SH-SY5Y (cell line): ENCODE measurements around the gene C2orf72.

Experiments
- GATA2 ChIP-seq: IDR thresholded peaks from 2 replicates; pipeline ENCODE4 v1.6.1; 2011; ENCODE audit warnings: mild to moderate bottlenecking, low read depth, low read length
- GATA3 ChIP-seq: IDR thresholded peaks from 2 replicates; pipeline ENCODE4 v1.6.1; 2011; ENCODE audit warnings: low read depth, mild to moderate bottlenecking, low read length, moderate library complexity

DNA sequence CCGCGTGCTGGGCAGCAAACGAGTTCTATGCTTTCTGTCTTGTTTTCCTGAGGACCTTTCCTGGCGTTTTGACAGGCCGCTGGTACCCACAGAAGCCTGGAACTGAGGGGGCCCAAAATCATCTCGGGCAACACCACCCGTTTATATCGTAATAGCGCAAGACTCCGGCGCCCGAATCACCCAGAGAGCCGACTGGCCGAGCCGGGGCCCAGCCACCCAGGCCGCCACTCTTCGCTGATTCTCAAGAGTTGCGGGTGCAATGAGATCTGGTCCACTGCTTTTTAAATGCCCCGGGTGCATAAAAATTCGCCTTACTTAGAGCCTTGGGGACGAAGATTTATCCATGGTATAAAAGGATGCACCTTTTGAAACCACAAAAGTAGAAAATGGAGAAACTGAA lies 47.6 kb upstream of the C2orf72 start:
- TF ChIP-seq GATA2 = no peak
- TF ChIP-seq GATA3 = no peak
